Measurements from ENCODE around the gene CEMP1. TPM values are rescaled to one million over a fixed set of nuclear protein-coding genes. Genes with fewer than 3 reads are reported as not detected.

Gene CEMP1
- polyA plus RNA-seq, 4 donors = 0.66 to 23.1 (median 1.1) TPM

- H3K36me3 ChIP-seq (ENCODE audit: control insufficient read depth in 3 of 3, insufficient read depth in 2 of 3, low read depth in 1 of 3, low read length in 3 of 3) = peaks cover 0 to 48% (median 0%) of the 10 kb centered on the region in 3 donors
- whole genome bisulfite sequencing, 3 donors = 73 to 83% (median 80%) methylated on average over 13 of the region's 13 CpGs
- H3K27me3 ChIP-seq (ENCODE audit: control insufficient read depth in 3 of 3, insufficient read depth in 3 of 3, low read length in 3 of 3) = no peaks in the 10 kb centered on the region
- H3K4me3 ChIP-seq (ENCODE audit: low read depth in 1 of 3, low read length in 3 of 3) = no peak overlapping the region
- DNase-seq (peak in 1 of 2 donors; percentile 55), FAIRE-seq (no peak)
- H3K27ac ChIP-seq (ENCODE audit: low read depth in 1 of 3, low read length in 2 of 3) = no peak overlapping the region
- no peaks in the 10 kb centered on the region for H3K9me3 ChIP-seq (ENCODE audit: control insufficient read depth in 2 of 2, insufficient read depth in 1 of 2, low read depth in 1 of 2, low read length in 1 of 2)
- peaks cover 0 to 37% (median 0%) of the 10 kb centered on the region in 3 donors for H3K4me1 ChIP-seq (ENCODE audit: control insufficient read depth in 3 of 3, insufficient read depth in 2 of 3, low read depth in 1 of 3, low read length in 2 of 3)
These were observed 46.2 kb downstream of the CEMP1 start for GRCh38 chr16:2484898-2485508.

GRCh38 chr16:2483939-2484897, 47.0 kb downstream of the CEMP1 start:
- Histone ChIP-seq H3K27ac (ENCODE audit: low read depth in 1 of 3, low read length in 2 of 3) (no peak overlapping the region), H3K4me1 (ENCODE audit: control insufficient read depth in 3 of 3, insufficient read depth in 2 of 3, low read depth in 1 of 3, low read length in 2 of 3) (peaks cover 0 to 37% (median 0%) of the 10 kb centered on the region in 3 donors), H3K27me3 (ENCODE audit: control insufficient read depth in 3 of 3, insufficient read depth in 3 of 3, low read length in 3 of 3) (no peaks in the 10 kb centered on the region), H3K4me3 (ENCODE audit: low read depth in 1 of 3, low read length in 3 of 3) (no peak overlapping the region), H3K9me3 (ENCODE audit: control insufficient read depth in 2 of 2, insufficient read depth in 1 of 2, low read depth in 1 of 2, low read length in 1 of 2) (no peaks in the 10 kb centered on the region), H3K36me3 (ENCODE audit: control insufficient read depth in 3 of 3, insufficient read depth in 2 of 3, low read depth in 1 of 3, low read length in 3 of 3) (peaks cover 0 to 47% (median 0%) of the 10 kb centered on the region in 3 donors)
- 93 to 94% (median 94%) methylated on average over 16 of the region's 16 CpGs for WGBS, 3 donors
- DNase-seq (no peak), FAIRE-seq (no peak)

DNA sequence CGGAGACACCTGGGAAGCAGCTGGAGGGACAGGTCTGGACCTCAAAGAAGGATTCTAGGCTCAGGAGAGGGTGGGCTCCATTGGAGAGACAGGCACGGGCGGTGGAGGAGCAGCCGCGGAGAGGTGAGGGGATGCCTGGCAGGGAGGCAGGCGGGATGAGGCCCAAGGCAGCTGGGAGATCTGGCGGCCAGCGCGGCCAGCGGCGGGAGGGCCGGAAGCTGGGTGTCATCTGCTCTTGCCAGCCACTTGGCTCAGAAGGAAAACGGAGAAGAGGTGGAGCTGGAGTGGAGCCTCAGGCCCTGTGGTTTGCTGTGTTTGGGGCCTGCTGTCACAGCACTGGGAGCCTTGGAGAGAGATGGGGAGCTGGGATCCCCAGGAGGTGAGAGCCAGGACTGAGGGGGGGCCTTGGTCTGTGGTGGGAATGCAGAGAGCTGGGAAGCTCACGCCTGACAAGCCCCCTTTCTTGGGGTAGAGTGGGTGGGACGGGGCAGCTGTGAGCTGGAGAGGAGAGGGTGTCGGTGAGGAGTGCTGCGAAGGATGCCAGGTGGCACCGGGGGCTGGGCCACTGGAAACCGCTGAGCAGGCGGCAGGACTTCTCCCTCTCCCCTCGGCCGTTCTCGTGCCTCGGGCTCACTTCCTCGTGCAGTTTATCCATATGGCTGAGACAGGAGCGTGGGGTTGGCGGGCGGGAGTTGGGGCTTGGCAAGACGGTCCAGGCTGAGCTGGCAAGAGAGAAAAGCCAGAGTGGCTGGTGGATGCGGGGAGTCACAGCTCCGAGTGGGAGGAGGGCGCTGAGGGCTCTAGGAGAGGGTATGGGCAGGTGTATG, 48.3 kb downstream of the CEMP1 start:
- FAIRE-seq (no peak), DNase-seq (no peak)
- 61 to 87% (median 74%) methylated on average over 30 to 32 of the region's 32 CpGs for WGBS, 3 donors
- Histone ChIP-seq H3K36me3 (ENCODE audit: control insufficient read depth in 3 of 3, insufficient read depth in 2 of 3, low read depth in 1 of 3, low read length in 3 of 3) (peaks cover 0 to 51% (median 0%) of the 10 kb centered on the region in 3 donors), H3K4me1 (ENCODE audit: control insufficient read depth in 3 of 3, insufficient read depth in 2 of 3, low read depth in 1 of 3, low read length in 2 of 3) (peaks cover 0 to 34% (median 0%) of the 10 kb centered on the region in 3 donors), H3K9me3 (ENCODE audit: control insufficient read depth in 2 of 2, insufficient read depth in 1 of 2, low read depth in 1 of 2, low read length in 1 of 2) (no peaks in the 10 kb centered on the region), H3K27me3 (ENCODE audit: control insufficient read depth in 3 of 3, insufficient read depth in 3 of 3, low read length in 3 of 3) (no peaks in the 10 kb centered on the region), H3K4me3 (ENCODE audit: low read depth in 1 of 3, low read length in 3 of 3) (no peak overlapping the region), H3K27ac (ENCODE audit: low read depth in 1 of 3, low read length in 2 of 3) (no peak overlapping the region)

DNA sequence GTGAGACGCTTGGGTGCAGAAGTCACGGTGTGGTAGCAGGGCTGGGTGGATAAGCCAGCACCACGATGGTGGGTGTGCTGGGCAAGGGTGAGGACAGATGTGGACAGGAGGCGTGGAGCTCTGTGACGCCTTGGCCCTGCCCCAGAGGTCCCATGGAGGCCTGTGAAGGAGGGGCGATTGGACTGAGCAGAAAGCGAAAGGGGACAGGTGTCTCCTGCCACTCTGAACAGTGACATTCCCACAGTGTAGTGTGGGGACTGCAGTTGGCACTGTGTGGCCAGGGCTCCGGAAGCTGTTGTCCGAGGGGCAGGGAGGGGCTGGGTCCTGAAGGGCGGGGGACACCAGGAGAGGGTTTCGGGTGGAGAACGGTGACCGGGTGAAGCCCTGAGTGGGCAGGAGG, 49.0 kb downstream of the CEMP1 start:
- H3K9me3 ChIP-seq (ENCODE audit: control insufficient read depth in 2 of 2, insufficient read depth in 1 of 2, low read depth in 1 of 2, low read length in 1 of 2) = no peaks in the 10 kb centered on the region
- WGBS, 3 donors = 74 to 82% (median 80%) methylated on average over 13 of the region's 13 CpGs
- no peaks in the 10 kb centered on the region for H3K27me3 ChIP-seq (ENCODE audit: control insufficient read depth in 3 of 3, insufficient read depth in 3 of 3, low read length in 3 of 3)
- H3K4me3 ChIP-seq (ENCODE audit: low read depth in 1 of 3, low read length in 3 of 3) = no peak overlapping the region
- H3K27ac ChIP-seq (ENCODE audit: low read depth in 1 of 3, low read length in 2 of 3) = no peak overlapping the region
- H3K4me1 ChIP-seq (ENCODE audit: control insufficient read depth in 3 of 3, insufficient read depth in 2 of 3, low read depth in 1 of 3, low read length in 2 of 3) = peaks cover 0 to 28% (median 0%) of the 10 kb centered on the region in 3 donors
- DNase-seq (no peak), FAIRE-seq (no peak)
- peaks cover 0 to 51% (median 0%) of the 10 kb centered on the region in 3 donors for H3K36me3 ChIP-seq (ENCODE audit: control insufficient read depth in 3 of 3, insufficient read depth in 2 of 3, low read depth in 1 of 3, low read length in 3 of 3)

DNA sequence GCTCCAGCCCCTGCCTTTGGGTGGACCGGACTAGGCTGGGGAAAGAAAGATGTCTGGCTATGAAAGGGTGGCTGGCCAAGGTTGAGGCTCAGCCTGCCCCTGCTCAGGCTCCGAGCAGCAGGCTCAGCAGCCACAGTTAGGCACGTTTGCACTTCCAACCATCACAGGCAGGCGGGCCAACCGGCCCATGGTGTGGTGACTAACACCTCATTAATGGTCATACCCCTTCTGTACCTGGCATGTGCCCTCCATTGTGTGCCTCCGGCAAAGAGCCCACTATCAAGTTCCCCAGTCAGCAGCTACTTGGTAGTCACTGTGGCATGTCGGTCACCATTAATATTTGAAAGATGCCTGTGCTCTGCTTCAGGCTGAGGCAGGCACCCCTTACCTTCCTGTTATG, 49.5 kb downstream of the CEMP1 start:
- WGBS, 3 donors = 67 to 78% (median 73%) methylated on average over 7 of the region's 7 CpGs
- FAIRE-seq (no peak), DNase-seq (no peak)
- no peaks in the 10 kb centered on the region for H3K9me3 ChIP-seq (ENCODE audit: control insufficient read depth in 2 of 2, insufficient read depth in 1 of 2, low read depth in 1 of 2, low read length in 1 of 2)
- H3K4me1 ChIP-seq (ENCODE audit: control insufficient read depth in 3 of 3, insufficient read depth in 2 of 3, low read depth in 1 of 3, low read length in 2 of 3) = peaks cover 0 to 25% (median 0%) of the 10 kb centered on the region in 3 donors
- H3K27me3 ChIP-seq (ENCODE audit: control insufficient read depth in 3 of 3, insufficient read depth in 3 of 3, low read length in 3 of 3) = no peaks in the 10 kb centered on the region
- H3K4me3 ChIP-seq (ENCODE audit: low read depth in 1 of 3, low read length in 3 of 3) = no peak overlapping the region
- peaks cover 0 to 46% (median 0%) of the 10 kb centered on the region in 3 donors for H3K36me3 ChIP-seq (ENCODE audit: control insufficient read depth in 3 of 3, insufficient read depth in 2 of 3, low read depth in 1 of 3, low read length in 3 of 3)
- no peak overlapping the region for H3K27ac ChIP-seq (ENCODE audit: low read depth in 1 of 3, low read length in 2 of 3)

DNA sequence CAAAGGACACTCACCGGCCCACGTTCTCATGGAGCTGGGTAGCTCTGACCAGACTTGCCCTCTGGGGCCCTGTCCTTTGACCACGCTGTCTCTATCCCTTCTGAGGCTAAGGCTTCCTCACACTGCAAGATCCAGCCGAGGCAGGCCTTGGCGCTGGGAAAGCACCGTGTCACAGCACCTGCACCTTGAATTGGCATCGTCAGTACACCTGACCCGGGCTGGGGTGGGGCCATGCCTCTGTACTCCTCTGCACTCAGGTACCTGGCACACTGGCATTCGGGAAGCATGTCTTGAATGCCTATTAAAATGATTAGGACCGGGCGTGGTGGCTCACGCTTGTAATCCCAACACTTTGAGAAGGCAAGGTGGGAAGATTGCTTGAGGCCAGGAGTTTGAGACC, 50.3 kb downstream of the CEMP1 start:
- H3K27me3 ChIP-seq (ENCODE audit: control insufficient read depth in 3 of 3, insufficient read depth in 3 of 3, low read length in 3 of 3) = no peaks in the 10 kb centered on the region
- peaks cover 0 to 27% (median 0%) of the 10 kb centered on the region in 3 donors for H3K4me1 ChIP-seq (ENCODE audit: control insufficient read depth in 3 of 3, insufficient read depth in 2 of 3, low read depth in 1 of 3, low read length in 2 of 3)
- DNase-seq (peak in 1 of 2 donors; percentile 81), FAIRE-seq (no peak)
- no peaks in the 10 kb centered on the region for H3K9me3 ChIP-seq (ENCODE audit: control insufficient read depth in 2 of 2, insufficient read depth in 1 of 2, low read depth in 1 of 2, low read length in 1 of 2)
- peaks cover 0 to 39% (median 0%) of the 10 kb centered on the region in 3 donors for H3K36me3 ChIP-seq (ENCODE audit: control insufficient read depth in 3 of 3, insufficient read depth in 2 of 3, low read depth in 1 of 3, low read length in 3 of 3)
- no peak overlapping the region for H3K4me3 ChIP-seq (ENCODE audit: low read depth in 1 of 3, low read length in 3 of 3)
- no peak overlapping the region for H3K27ac ChIP-seq (ENCODE audit: low read depth in 1 of 3, low read length in 2 of 3)
- 14 to 68% (median 35%) methylated on average over 12 of the region's 12 CpGs for whole genome bisulfite sequencing, 3 donors
